Measurements from ENCODE around the gene APMAP.

The APMAP gene

DNA sequence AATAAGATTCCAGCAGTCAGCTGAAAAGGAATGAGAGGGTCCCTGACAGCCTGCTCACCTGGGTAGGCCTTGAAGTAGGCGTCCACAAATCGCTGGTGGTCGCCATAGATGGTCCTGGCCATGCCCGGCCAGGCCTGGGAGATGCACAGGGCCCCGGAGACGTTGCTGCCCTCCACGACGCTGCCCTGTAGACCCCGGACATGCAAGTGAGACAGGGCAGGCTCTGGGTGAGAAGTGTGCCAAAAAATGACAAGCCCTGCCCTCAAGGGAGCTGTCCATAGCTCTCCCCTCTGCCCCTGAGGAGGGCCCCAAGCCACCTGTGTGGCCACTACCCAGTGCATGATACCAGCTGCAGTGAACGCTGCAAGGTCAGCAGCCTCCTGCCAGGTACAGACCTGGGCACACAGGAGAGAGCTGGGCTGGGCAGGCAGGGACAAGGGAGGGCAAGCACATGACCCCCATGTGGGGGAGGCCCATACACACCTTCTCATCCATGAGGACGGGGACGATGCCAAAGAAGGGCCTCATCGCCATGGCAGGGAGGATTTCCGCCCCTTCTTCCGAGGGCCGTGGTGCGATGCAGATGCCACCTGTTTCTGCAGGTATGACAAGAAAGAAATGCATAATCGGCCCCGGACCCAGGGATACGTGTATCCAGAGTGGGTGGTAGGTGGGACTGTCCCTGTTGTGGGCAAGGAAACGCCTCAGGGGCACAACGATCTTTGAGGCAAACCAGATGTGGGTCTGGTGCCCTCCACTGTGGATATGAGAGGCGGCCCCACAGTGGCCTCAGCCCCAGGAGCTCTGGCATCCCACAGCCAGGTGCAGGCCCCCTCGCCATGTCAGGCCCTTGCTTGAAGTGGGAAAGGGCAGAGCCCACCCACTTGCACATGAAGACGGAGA lies 21.2 kb upstream of the APMAP start:
- no peak overlapping the region for H3K4me3 ChIP-seq (ENCODE audit: insufficient read depth, low read length, poor library complexity, severe bottlenecking)
- H3K9ac ChIP-seq (ENCODE audit: low read length) = no peak overlapping the region
- H3K36me3 ChIP-seq (ENCODE audit: low read length) = no peaks in the 10 kb centered on the region
- TF ChIP-seq EZH2phosphoT487 (conservative IDR thresholded peaks at IDR 0.05; ENCODE audit: low read length) = no peak
- TF ChIP-seq, protein P1, sequence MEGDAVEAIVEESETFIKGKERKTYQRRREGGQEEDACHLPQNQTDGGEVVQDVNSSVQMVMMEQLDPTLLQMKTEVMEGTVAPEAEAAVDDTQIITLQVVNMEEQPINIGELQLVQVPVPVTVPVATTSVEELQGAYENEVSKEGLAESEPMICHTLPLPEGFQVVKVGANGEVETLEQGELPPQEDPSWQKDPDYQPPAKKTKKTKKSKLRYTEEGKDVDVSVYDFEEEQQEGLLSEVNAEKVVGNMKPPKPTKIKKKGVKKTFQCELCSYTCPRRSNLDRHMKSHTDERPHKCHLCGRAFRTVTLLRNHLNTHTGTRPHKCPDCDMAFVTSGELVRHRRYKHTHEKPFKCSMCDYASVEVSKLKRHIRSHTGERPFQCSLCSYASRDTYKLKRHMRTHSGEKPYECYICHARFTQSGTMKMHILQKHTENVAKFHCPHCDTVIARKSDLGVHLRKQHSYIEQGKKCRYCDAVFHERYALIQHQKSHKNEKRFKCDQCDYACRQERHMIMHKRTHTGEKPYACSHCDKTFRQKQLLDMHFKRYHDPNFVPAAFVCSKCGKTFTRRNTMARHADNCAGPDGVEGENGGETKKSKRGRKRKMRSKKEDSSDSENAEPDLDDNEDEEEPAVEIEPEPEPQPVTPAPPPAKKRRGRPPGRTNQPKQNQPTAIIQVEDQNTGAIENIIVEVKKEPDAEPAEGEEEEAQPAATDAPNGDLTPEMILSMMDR (IDR thresholded peaks at IDR 0.05; ENCODE audit: insufficient read depth, low read length, poor library complexity, severe bottlenecking) = no peak
- no peak overlapping the region for H2AFZ ChIP-seq (ENCODE audit: low read depth, low read length, severe bottlenecking)
- H3K9me2 ChIP-seq (replicated peaks; ENCODE audit: insufficient read depth, low read length) = no peaks in the 10 kb centered on the region
- no peaks in the 10 kb centered on the region for H3K9me3 ChIP-seq (ENCODE audit: insufficient read depth, low read length)
- no peak overlapping the region for H3K27ac ChIP-seq (ENCODE audit: low read depth, low read length)
- no peaks in the 10 kb centered on the region for H3F3A ChIP-seq (ENCODE audit: insufficient read depth)
- no peaks in the 10 kb centered on the region for H3K79me2 ChIP-seq (ENCODE audit: insufficient read depth, low read length)
- H3K27me3 ChIP-seq (ENCODE audit: low read length) = no peaks in the 10 kb centered on the region
- H3K4me2 ChIP-seq (ENCODE audit: low read depth, low read length, poor library complexity, severe bottlenecking) = no peak overlapping the region
- no peaks in the 10 kb centered on the region for H4K20me1 ChIP-seq (ENCODE audit: low read depth, low read length)

DNA sequence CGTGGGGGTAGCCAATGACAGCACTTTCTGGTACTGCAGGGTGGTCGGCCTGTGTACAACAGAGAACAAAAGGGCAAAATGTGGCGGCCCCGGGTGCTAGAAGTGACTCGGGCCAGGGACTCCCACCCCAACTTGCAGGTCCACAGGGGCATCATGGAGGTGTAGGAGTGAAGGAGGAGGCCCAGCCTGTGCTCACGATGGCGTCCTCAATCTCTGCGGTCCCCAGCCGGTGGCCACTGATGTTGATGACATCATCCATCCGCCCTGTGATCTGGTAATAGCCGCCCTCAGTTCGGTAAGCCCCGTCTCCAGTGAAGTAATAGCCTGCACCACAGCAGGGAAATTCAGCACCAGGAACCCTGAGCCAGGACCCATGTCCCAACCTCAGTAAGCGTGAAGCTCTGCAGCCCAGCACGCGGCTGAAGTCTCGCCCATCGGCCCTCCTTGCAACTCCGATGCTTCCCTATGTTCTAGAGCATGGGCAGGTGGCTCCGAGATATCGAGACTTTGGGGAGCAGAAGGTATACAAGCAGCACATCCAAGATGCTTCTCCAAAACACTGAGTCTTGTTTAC lies 20.2 kb upstream of the APMAP start:
- H3K27me3 ChIP-seq (ENCODE audit: low read length) = no peaks in the 10 kb centered on the region
- H2AFZ ChIP-seq (ENCODE audit: low read depth, low read length, severe bottlenecking) = no peak overlapping the region
- H3K9ac ChIP-seq (ENCODE audit: low read length) = no peak overlapping the region
- no peak for TF ChIP-seq EZH2phosphoT487 (conservative IDR thresholded peaks at IDR 0.05; ENCODE audit: low read length)
- TF ChIP-seq, protein P1 (IDR thresholded peaks at IDR 0.05; ENCODE audit: insufficient read depth, low read length, poor library complexity, severe bottlenecking) = no peak
- no peak overlapping the region for H3K4me3 ChIP-seq (ENCODE audit: insufficient read depth, low read length, poor library complexity, severe bottlenecking)
- H3K36me3 ChIP-seq (ENCODE audit: low read length) = no peaks in the 10 kb centered on the region
- H4K20me1 ChIP-seq (ENCODE audit: low read depth, low read length) = no peaks in the 10 kb centered on the region
- no peak overlapping the region for H3K27ac ChIP-seq (ENCODE audit: low read depth, low read length)
- no peaks in the 10 kb centered on the region for H3K9me2 ChIP-seq (replicated peaks; ENCODE audit: insufficient read depth, low read length)
- no peaks in the 10 kb centered on the region for H3K79me2 ChIP-seq (ENCODE audit: insufficient read depth, low read length)
- no peaks in the 10 kb centered on the region for H3F3A ChIP-seq (ENCODE audit: insufficient read depth)
- H3K4me2 ChIP-seq (ENCODE audit: low read depth, low read length, poor library complexity, severe bottlenecking) = no peak overlapping the region
- H3K9me3 ChIP-seq (ENCODE audit: insufficient read depth, low read length) = no peaks in the 10 kb centered on the region

DNA sequence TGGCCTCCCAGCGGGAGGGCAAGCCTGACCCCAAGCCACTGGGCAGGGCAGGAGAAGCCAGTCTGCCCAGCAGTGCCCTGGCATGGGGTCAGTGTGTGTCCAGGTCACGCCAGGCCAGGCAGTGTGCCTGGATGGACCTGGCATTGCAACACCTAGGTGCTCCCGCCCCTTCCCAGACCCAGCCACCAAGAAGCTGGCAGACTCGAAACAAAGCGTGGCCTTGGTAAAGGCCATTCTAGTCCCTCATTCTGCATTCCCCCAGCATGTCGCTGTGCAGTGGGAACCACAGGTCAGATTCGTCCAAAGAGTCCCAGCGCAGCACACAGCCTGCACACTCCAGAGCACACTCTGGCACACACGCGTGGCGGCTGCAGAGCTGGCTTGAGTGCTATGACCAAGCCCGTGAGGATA lies 19.3 kb upstream of the APMAP start:
- Histone ChIP-seq H3K27me3 (ENCODE audit: low read length) (no peaks in the 10 kb centered on the region), H3K79me2 (ENCODE audit: insufficient read depth, low read length) (no peaks in the 10 kb centered on the region), H3K36me3 (ENCODE audit: low read length) (no peaks in the 10 kb centered on the region), H3K9ac (ENCODE audit: low read length) (no peak overlapping the region), H3K9me2 (replicated peaks; ENCODE audit: insufficient read depth, low read length) (no peaks in the 10 kb centered on the region), H3K27ac (ENCODE audit: low read depth, low read length) (no peak overlapping the region), H3K4me2 (ENCODE audit: low read depth, low read length, poor library complexity, severe bottlenecking) (no peak overlapping the region), H4K20me1 (ENCODE audit: low read depth, low read length) (no peaks in the 10 kb centered on the region), H3F3A (ENCODE audit: insufficient read depth) (no peaks in the 10 kb centered on the region), H3K9me3 (ENCODE audit: insufficient read depth, low read length) (no peaks in the 10 kb centered on the region), H3K4me3 (ENCODE audit: insufficient read depth, low read length, poor library complexity, severe bottlenecking) (no peak overlapping the region), H2AFZ (ENCODE audit: low read depth, low read length, severe bottlenecking) (no peak overlapping the region)
- TF ChIP-seq EZH2phosphoT487 (conservative IDR thresholded peaks at IDR 0.05; ENCODE audit: low read length) = no peak
- TF ChIP-seq, protein P1 (IDR thresholded peaks at IDR 0.05; ENCODE audit: insufficient read depth, low read length, poor library complexity, severe bottlenecking) = no peak
